Panc1 (cell line): ENCODE results near the gene TMEM151A. TPM values are rescaled to one million over a fixed set of nuclear protein-coding genes. Genes with fewer than 3 reads are reported as not detected.

ENCODE experiments used
- ATAC-seq: fragments of 200-7000 bp; cut with Tn5 transposase; 2 replicates; pipeline ENCODE4 v1.9.1; 2020; ENCODE audit warnings: mild to moderate bottlenecking, moderate library complexity
- BruUV-seq: library from RNA; stranded (reverse); fragments of 400-500 nt; replicated peaks from 2 replicates; lab custom pipeline; 2021; lab: Mats Ljungman, UMichigan
- CTCF ChIA-PET: fragments of 300-600 bp; sonication (Branson Sonifier 250); formaldehyde crosslinking; loops from one replicate; lab custom pipeline; 2022; ENCODE audit warnings: antibody characterized with exemption; lab: Charles Lee
- POLR2A ChIA-PET: fragments of 300-600 bp; sonication (Branson Sonifier 250); formaldehyde crosslinking; loops from one replicate; lab custom pipeline; 2022; ENCODE audit warnings: antibody characterized with exemption; lab: Charles Lee
- DNase-seq: peaks from one replicate; pipeline ENCODE4 v3.0.0-alpha.2; 2010; ENCODE audit warnings: low read depth, low spot score
- H3K27ac ChIP-seq: 2 replicates; pipeline ENCODE4 v1.5.1; 2011; ENCODE audit warnings: mild to moderate bottlenecking, low read length, inconsistent platforms
- H3K27me3 ChIP-seq: fragments of 200-500 bp; sonication (Bioruptor generic); 2 replicates; pipeline ENCODE4 v1.6.0; 2014; ENCODE audit warnings: low read length, inconsistent platforms; ENCODE audit not compliant: control insufficient read depth, insufficient read depth
- H3K36me3 ChIP-seq: fragments of 200-500 bp; sonication (Bioruptor generic); 2 replicates; pipeline ENCODE4 v1.5.1; 2014; ENCODE audit warnings: inconsistent platforms, mild to moderate bottlenecking, low read length, moderate library complexity; ENCODE audit not compliant: control insufficient read depth, insufficient read depth
- H3K4me1 ChIP-seq: 2 replicates; pipeline ENCODE4 v1.5.1; 2011; ENCODE audit warnings: inconsistent platforms, mild to moderate bottlenecking, low read length, moderate library complexity; ENCODE audit not compliant: control insufficient read depth, insufficient read depth
- H3K4me3 ChIP-seq, 2 experiments: 2 replicates each; pipeline ENCODE4 v1.5.1; 2011 to 2012; ENCODE audit warnings: low read depth in 2 of 2, low read length in 2 of 2, mild to moderate bottlenecking in 2 of 2, inconsistent platforms in 1 of 2, moderate library complexity in 1 of 2
- H3K9me3 ChIP-seq: fragments of 200-500 bp; sonication (Bioruptor generic); 2 replicates; pipeline ENCODE4 v1.5.1; 2014; ENCODE audit warnings: low read depth, mild to moderate bottlenecking, inconsistent platforms, low read length, moderate library complexity; ENCODE audit not compliant: control insufficient read depth, insufficient read depth
- POLR2AphosphoS5 ChIP-seq: IDR thresholded peaks from 2 replicates; pipeline ENCODE4 v1.6.1; 2012; ENCODE audit warnings: mild to moderate bottlenecking, low read depth, low read length, moderate library complexity
- SIN3A ChIP-seq: IDR thresholded peaks from 2 replicates; pipeline ENCODE4 v1.6.1; 2012; ENCODE audit warnings: low read depth, mild to moderate bottlenecking, low read length, moderate library complexity, borderline replicate concordance; ENCODE audit not compliant: insufficient read depth
- TCF7L2 ChIP-seq: IDR thresholded peaks from 2 replicates; pipeline ENCODE4 v1.6.1; 2011; ENCODE audit warnings: mild to moderate bottlenecking, low read depth, low read length, inconsistent platforms
- in situ Hi-C: cut with HindIII; loops from 2 replicates; pipeline ENCODE4 v1.10.0; 2016; ENCODE audit warnings: low sequenced_read_pairs, low pct_unique_long_range_greater_than_20kb
- intact Hi-C: fragments of 100-400 bp; cut with micrococcal nuclease; formaldehyde crosslinking; loops from one replicate; pipeline ENCODE4 v1.10.0; 2022; ENCODE audit not compliant: unreplicated experiment
- total RNA-seq: library from RNA; stranded (reverse); gene quantifications from one replicate; pipeline ENCODE4 v1.2.1, GENCODE V29; 2021; ENCODE audit not compliant: unreplicated experiment
- TF ChIP-seq, protein P1 (sequence below), 2 experiments: IDR thresholded peaks; 2 replicates each; pipeline ENCODE4 v1.6.1; 2011 to 2012; ENCODE audit warnings: low read depth in 2 of 2, control low read depth in 1 of 2, low read length in 1 of 2, mild to moderate bottlenecking in 1 of 2, moderate library complexity in 1 of 2; ENCODE audit not compliant: insufficient read depth in 1 of 2
- TF ChIP-seq, protein P2 (sequence below): fragments of 450-650 bp; IDR thresholded peaks from 2 replicates; pipeline ENCODE4 v1.5.1; 2017; ENCODE audit warnings: mild to moderate bottlenecking

TMEM151A gene
- total RNA-seq, 1 experiment from 2014 or later, result 11.0 TPM

DNA sequence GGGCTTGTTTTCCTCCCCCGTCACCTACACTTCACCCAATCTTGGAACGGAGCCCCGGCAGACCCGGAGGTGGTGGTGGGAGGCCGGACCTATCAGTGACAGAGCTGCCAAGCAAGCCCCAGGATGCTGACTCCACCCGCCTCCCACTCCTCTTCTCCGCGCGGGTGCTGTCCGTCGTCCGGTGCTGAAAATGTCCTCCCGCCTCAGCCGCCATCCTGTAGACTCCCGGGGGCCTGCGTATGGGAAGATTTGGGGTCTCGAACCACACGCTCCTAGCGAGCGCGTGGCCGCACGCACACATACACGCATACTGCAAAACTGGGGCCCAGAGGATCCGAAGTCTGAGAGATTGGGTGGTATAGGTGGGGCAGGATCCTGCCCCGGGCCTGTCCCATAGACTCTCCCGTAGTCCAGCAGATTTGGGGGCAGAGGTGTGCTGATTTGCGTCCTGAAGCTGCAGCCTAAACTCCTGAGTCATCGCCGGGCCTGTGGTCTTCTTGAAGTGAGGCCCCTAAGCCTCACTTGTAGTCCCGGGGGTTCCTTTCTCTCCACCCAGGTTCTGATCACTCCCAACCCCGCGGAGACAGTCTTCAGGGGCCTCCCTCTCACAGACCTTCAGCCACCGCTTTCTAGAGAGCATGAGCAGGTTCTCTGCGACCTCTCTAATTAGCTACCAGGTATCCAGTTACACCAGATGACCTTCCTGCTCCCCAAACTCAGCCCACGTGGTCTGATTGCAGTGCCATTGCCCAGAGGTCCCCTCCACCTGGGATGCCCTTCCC is 2.0 kb upstream of the TMEM151A start:
- ATAC-seq (peak; percentile 42), DNase-seq (peak; percentile 24)
- no peaks in the 10 kb centered on the region for H3K9me3 ChIP-seq
- TF ChIP-seq, protein P1, sequence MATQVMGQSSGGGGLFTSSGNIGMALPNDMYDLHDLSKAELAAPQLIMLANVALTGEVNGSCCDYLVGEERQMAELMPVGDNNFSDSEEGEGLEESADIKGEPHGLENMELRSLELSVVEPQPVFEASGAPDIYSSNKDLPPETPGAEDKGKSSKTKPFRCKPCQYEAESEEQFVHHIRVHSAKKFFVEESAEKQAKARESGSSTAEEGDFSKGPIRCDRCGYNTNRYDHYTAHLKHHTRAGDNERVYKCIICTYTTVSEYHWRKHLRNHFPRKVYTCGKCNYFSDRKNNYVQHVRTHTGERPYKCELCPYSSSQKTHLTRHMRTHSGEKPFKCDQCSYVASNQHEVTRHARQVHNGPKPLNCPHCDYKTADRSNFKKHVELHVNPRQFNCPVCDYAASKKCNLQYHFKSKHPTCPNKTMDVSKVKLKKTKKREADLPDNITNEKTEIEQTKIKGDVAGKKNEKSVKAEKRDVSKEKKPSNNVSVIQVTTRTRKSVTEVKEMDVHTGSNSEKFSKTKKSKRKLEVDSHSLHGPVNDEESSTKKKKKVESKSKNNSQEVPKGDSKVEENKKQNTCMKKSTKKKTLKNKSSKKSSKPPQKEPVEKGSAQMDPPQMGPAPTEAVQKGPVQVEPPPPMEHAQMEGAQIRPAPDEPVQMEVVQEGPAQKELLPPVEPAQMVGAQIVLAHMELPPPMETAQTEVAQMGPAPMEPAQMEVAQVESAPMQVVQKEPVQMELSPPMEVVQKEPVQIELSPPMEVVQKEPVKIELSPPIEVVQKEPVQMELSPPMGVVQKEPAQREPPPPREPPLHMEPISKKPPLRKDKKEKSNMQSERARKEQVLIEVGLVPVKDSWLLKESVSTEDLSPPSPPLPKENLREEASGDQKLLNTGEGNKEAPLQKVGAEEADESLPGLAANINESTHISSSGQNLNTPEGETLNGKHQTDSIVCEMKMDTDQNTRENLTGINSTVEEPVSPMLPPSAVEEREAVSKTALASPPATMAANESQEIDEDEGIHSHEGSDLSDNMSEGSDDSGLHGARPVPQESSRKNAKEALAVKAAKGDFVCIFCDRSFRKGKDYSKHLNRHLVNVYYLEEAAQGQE (IDR thresholded peaks at IDR 0.05; ENCODE audit: insufficient read depth in 1 of 2, low read depth in 2 of 2, low read length in 1 of 2), result peak; percentile 97 to 99
- TF ChIP-seq POLR2AphosphoS5, result no peak
- TF ChIP-seq SIN3A, result peak; percentile 97; the same call in 1 of the 2 replicates
- TF ChIP-seq, protein P2, sequence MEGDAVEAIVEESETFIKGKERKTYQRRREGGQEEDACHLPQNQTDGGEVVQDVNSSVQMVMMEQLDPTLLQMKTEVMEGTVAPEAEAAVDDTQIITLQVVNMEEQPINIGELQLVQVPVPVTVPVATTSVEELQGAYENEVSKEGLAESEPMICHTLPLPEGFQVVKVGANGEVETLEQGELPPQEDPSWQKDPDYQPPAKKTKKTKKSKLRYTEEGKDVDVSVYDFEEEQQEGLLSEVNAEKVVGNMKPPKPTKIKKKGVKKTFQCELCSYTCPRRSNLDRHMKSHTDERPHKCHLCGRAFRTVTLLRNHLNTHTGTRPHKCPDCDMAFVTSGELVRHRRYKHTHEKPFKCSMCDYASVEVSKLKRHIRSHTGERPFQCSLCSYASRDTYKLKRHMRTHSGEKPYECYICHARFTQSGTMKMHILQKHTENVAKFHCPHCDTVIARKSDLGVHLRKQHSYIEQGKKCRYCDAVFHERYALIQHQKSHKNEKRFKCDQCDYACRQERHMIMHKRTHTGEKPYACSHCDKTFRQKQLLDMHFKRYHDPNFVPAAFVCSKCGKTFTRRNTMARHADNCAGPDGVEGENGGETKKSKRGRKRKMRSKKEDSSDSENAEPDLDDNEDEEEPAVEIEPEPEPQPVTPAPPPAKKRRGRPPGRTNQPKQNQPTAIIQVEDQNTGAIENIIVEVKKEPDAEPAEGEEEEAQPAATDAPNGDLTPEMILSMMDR, result no peak
- TF ChIP-seq TCF7L2, result no peak
- intact Hi-C loops, result no loop called here
- CTCF ChIA-PET, result interaction anchor here (0.9 to 1.3 kb wide), 2 partner anchors 22 to 67 kb away, joined by 3 to 5 read pairs; no protein-coding TSS in a partner anchor
- H3K27ac ChIP-seq, result peak overlapping the region; percentile 82
- H3K4me1 ChIP-seq, result peaks cover 20% of the 10 kb centered on the region
- H3K36me3 ChIP-seq, result no peaks in the 10 kb centered on the region; the same call in none of the 2 replicates
- in situ Hi-C loops, result no loop called here
- H3K4me3 ChIP-seq, result peak overlapping the region; percentile 83 to 86
- TSS peak; percentile 79 for BruUV-seq
- no peaks in the 10 kb centered on the region for H3K27me3 ChIP-seq
- POLR2A ChIA-PET, result interaction anchor here (0.5 to 1.2 kb wide), 10 partner anchors 8 to 1147 kb away, joined by 4 to 9 read pairs (median 5); partner anchors contain the start of gene CNIH2

DNA sequence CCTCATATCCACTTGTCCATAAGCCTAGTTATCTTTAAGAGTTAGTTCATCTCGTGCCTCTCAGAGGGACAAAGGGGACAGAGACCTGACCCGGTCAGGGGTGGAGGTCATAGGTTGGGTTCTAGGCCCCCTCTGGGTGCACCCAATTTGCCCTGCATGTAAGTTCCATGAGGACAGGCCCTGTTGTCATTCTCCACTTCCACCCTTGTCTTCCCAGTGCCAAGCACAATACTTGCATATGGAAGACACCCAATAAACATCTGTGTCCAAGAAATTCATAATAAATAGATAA is 1.4 kb upstream of the TMEM151A start:
- no TSS peak for BruUV-seq
- Histone ChIP-seq H3K36me3 (no peaks in the 10 kb centered on the region; the same call in none of the 2 replicates), H3K27me3 (no peaks in the 10 kb centered on the region), H3K4me1 (peaks cover 17% of the 10 kb centered on the region), H3K27ac (peak overlapping the region; percentile 82), H3K9me3 (no peaks in the 10 kb centered on the region), H3K4me3 (peak overlapping the region in 1 of 2 experiments; percentile 83; a peak in 2 of 4 replicates)
- no peak for ATAC-seq
- ChIA-PET CTCF (no interaction called here), POLR2A (no interaction called here)
- DNase-seq, result no peak
- no peak for TF ChIP-seq SIN3A
- TF ChIP-seq, protein P2, result no peak
- TF ChIP-seq, protein P1 (IDR thresholded peaks at IDR 0.05; ENCODE audit: insufficient read depth in 1 of 2, low read depth in 2 of 2, low read length in 1 of 2), result no peak
- no peak for TF ChIP-seq POLR2AphosphoS5
- TF ChIP-seq TCF7L2, result no peak
- in situ Hi-C loops, result no loop called here
- intact Hi-C loops, result no loop called here
